Measurements from ENCODE around the gene PRM1.
A peak's percentile ranks its signal among the peaks of the same experiment; 100 is the strongest.

The PRM1 gene

DNA sequence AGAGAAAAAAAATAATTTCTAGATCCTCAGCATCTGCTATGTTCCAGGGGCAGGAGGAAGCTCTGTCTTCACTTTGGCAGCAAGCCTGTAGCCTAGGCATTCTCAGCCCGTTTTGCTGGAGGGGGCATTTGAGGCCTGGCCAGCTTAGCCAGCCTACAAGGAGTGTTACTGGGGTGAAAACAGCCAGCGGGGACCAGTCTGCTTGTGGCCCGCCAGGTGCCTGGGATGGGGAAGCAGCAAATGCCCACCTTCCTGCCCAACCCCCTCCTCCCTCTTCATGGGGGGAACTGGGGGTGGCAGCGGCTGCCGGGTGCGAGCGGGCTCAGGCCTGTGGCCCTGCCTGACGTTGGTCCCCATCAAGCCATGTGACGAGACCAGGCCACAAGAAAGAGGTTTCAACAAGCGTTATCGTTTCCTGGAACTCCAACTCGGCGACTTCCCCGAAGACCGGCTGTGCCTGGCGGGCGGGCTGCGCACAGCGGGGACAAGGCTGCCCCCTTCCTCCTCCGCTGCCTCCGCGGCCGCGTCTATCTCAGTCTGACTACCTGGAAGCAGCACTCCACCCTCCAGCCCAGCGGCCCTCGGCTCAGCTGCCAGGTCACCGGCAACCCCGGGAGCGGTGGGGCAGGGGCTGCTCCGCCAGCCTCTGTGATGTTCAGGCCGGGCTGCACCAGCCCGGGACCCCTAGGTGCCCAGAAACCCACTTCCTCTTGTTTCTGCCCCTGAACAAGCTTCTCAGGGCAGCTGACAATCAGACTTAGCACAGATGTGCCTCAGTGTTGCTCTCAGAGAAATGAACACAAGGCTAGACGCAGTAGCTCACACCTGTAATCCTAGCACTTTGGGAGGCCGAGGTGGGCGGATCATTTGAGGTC lies 48.0 kb downstream of the PRM1 start:
- peak; percentile 69 for DNase-seq

DNA sequence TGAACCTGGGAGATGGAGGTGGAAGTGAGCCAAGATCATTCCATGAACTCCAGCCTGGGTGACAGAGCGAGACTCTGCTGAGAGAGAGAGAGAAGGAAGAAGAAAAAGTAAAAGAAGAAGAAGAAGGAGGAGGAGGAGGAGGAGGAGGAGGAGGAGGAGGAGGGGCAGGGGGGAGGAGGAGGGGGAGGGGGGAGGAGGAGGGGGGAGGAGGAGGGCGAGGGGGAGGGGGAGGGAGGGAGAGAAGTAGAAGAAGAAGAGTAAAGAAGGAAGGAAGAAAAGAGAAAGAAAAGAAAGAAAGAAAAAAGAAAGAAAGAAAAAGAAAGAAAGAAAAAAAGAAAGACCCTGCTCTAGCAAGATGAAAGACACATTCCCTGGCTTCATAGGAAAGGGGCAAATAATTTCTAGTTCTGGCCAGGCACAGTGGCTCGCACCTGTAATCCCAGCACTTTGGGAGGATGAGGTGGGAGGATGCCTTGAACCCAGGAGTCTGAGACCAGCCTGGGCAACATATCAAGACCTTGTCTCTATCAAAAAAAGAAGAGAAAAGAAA lies 48.8 kb downstream of the PRM1 start:
- DNase-seq, result no peak

DNA sequence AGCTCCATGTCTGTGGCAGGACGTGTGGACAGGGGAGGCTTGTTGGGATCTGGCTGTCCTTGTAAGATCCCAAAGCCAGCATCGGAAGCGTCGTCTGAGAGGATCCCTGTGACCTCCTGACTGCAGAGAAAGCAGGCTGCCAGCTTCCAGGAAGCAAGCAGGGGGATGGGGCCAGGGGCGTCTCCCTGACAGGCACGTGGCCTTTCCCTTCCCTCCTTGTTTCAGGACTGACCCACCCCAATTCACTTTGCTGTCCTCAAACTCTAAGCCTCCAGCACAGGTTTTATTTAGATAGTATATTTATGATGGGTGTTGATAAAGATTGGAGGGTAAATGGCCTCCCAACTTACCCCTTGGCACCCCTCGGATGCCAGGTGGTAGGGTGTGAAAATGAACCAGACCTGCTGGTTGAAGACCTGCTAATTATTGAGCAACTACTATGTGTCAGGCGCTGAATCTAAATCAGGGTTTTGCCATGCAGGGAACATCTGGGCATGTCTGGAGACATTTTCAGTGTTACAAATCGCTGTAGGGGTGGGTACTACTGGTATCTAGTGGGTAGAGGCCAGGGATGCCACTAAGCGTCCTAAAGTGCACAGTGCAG lies 49.7 kb downstream of the PRM1 start:
- no peak for DNase-seq
